Colon (tissue), 2 donors: ENCODE measurements around the gene STK32C.
"Not testable (repeated sequence)": the region's sequence is repeated elsewhere in the genome, so short reads cannot be mapped to it uniquely, and the experiment has no call there.

ENCODE experiments used
- FAIRE-seq: peaks from 2 replicates; lab custom pipeline; 2012; peaks lifted over from hg19 to GRCh38; lab: Jason Lieb, UNC
- donor health status: control.
- donor health status: control.

Gene STK32C

DNA sequence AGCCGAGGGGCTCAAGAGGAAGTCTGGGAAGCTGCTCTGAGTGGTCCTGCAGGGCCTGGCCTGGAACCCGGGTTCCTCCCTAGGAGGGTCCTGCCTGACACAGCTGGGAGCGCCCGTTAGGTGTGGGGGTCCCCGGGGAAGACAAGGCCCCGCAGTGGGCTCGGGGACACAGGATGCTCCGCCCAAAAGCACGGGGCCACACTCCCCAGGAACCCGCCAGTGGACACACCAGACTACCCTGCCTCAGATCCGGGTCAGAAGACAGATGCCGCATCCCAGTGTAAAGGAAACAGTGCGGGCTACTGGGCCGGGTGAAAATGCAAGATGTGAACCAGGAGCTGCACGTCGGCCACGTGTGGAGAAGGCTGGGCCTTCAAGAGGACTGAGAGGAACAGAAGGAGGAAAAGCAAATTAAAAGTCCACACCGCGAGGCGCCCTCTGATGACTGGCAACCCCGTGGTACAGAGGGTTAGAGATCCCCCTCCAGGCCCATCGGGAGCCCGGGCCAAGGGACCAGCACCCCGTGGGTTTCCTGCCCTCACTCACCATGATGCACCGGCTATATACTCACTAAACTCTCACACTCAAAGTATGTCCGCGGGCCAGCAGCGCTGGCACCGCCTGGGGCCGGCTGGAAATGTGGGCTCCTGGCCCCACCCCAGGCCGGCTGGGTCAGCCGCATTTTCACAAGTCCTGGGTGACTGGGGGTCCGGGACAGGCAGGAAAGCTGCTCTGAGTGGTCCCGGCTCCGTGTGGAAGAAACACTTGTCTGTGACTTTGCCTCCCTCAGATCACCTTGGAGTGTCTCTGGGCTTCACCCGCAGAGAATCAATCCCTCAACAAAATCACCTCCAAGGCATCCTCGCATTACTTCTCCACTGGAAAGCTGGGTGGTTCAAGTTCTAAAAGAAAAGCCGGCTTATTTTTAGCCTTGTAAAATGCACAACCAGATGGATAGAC is 6.1 kb downstream of the STK32C start:
- no peak for FAIRE-seq

DNA sequence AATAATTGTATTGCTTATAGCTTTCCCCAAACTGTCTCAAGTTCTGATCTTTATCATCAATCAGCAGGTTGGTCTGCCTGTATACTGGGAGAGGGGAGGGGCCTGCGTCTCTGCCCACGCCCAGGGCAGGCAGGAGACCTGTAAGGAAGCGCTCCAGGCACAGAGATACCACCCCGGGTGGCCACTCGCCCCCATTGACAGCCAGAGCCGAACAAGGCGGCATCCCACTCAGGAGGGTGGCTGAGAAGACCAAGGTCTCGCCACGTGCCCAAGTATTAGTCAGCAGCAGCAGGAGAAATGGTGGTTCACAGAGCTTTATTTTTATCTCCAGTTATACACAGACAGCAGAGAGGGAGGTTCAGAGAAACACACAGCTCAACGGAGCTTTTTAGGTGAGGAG is 7.2 kb downstream of the STK32C start:
- FAIRE-seq = no peak

- no peak for FAIRE-seq
These were observed 8.1 kb downstream of the STK32C start for GRCh38 chr10:132299371-132300336.

GRCh38 chr10:132298038-132298881 is 9.5 kb downstream of the STK32C start:
- no peak for FAIRE-seq

GRCh38 chr10:132297526-132297925 is 10.2 kb downstream of the STK32C start:
- FAIRE-seq = no peak

DNA sequence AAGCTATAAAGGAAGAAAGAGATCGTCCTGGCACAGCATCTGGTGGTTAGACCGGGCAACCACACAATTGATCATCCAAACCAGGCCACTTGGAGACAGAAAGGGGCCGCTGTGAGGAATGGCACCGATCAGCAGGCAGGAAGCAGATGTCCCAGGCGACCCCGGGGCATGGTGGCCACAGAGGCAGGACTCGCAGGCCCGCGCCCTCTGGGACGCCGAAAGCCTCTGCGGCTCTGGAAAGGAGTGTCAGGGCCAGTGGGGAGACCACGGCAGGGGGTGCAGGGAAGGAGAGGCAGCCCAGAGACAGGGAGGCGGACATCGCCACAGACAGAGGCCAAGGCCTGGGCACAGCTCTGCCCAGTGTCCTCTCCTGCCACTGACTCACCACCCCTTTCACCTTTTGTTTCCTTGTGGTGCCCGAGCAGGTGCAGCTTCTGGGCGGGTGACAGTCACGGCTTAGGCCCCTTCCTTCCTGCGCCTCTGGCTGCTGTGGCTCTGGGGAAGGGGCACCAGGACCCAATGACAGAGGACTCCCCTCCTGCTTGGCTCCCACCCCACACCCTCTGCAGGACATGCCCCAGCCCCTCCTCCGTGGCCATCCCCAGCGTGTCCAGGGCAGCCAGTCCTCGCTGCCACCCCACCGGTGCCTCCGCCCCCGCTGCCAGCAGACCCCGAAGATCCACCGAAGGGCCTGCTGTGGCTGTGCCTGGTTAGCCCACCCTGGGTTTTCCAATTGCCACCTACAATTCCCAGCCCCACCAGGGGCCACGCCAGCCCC is 10.9 kb downstream of the STK32C start:
- FAIRE-seq = no peak

GRCh38 chr10:132295481-132295880 is 12.3 kb downstream of the STK32C start:
- not testable (repeated sequence) for FAIRE-seq

- no peak for FAIRE-seq
These were observed 13.0 kb downstream of the STK32C start for GRCh38 chr10:132294561-132295318.

DNA sequence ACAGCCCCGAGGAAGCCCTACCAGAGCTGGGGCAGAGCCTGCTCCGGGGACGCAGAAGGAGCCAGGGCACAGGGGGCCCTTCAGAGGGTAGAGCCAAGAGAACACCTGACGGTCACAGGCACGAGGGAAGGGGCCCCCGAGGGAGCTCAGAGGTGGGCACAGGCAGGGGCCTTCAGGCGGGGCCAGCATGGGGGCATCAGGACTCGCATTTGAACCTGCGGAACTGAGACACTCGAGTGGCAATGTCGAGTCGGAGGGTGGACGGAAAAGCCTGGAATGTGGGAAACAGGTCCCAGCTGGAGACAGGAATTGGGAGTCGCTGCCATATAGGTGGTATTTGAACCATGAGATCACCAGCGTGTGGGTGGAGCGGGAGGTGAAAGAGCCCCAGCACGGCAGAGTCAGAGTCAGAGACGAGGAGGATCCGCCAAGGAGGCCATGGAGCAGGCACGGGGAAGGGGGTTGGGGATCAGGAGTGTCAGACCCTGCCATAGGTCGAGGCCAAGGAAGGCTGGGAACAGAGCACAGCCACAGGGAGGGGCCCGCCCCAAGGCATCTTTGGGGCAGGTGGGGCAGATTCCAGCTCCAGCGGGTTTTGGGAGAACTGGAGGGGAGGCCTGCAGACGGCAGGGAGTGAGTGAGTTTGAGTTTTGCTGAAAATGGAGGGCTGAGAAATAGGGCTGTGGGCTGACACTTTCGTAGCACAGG is 13.8 kb downstream of the STK32C start:
- no peak for FAIRE-seq

DNA sequence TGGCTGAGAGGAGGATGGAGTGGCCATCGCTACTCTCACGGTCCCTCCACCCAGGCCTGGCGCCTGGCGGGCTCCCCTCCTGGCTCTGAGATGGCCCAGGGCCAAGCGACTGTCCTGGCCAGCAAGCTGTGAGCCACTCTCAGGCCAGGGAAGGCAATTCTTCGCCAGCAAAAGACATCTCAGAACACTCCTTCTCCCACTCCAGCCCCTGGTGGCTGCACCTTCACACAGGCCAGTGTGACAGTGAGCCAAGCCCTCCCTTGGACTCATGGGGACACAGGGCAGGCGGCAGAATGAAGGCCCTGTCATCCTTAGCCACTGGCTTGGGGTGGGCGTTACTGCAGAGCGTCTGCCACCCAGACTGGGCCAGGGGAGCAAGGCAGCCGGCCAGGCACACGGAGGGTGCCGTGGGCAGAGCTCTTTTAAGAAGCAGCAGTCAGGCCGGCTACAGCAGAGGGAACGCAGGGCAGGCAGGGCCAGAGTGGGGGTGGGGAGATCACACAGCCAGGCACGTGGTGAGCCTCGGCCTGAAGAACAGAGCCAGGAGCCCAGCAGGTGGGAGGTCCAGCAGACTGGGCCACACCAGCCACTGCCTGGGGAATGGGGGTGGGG is 14.4 kb downstream of the STK32C start:
- no peak for FAIRE-seq

DNA sequence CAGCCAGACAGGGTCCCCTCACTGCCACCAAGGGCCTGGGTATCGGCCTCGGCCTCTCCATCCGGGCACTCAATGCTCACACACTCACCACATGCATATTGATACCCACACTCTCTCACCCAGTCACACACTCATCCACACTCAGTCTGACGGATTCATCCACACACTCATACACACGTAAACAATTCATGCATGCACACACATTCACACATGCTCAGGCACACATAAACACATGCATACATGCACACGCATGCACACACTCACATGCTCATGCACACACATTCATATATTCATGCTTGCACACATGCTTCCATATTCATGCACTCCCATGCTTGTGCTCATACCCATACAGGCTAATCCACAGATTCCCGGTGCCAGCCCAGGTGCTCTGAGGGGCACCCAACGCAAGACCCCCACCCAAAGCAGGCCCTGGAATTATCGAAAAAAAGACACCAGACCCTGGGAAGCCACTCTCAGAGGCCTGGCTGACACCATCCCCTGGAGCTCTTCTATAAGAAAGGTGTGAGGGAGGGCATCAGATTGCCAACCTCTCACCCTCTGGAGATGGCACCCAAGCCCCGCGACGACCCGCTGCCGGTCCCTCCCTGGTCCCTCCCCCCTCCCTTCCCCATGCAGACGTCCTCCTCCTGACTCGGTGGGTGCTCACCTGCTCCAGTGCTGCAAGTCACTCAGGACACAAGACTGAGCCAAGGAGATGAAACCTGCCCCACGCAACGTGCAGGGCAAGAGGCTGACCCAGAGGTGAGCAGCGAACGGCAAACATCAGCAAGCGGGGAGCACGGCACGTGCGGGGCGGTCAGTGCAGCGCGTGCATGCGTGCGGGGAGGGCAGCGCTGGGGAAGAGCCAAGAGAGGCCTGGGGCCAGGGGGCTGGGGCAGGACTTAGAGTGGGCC is 15.2 kb downstream of the STK32C start:
- no peak for FAIRE-seq

GRCh38 chr10:132291826-132292225 is 15.9 kb downstream of the STK32C start:
- FAIRE-seq = no peak

- FAIRE-seq = no peak
These were observed 17.1 kb downstream of the STK32C start for GRCh38 chr10:132290631-132291030.

GRCh38 chr10:132289439-132289838 is 18.3 kb downstream of the STK32C start:
- no peak for FAIRE-seq

DNA sequence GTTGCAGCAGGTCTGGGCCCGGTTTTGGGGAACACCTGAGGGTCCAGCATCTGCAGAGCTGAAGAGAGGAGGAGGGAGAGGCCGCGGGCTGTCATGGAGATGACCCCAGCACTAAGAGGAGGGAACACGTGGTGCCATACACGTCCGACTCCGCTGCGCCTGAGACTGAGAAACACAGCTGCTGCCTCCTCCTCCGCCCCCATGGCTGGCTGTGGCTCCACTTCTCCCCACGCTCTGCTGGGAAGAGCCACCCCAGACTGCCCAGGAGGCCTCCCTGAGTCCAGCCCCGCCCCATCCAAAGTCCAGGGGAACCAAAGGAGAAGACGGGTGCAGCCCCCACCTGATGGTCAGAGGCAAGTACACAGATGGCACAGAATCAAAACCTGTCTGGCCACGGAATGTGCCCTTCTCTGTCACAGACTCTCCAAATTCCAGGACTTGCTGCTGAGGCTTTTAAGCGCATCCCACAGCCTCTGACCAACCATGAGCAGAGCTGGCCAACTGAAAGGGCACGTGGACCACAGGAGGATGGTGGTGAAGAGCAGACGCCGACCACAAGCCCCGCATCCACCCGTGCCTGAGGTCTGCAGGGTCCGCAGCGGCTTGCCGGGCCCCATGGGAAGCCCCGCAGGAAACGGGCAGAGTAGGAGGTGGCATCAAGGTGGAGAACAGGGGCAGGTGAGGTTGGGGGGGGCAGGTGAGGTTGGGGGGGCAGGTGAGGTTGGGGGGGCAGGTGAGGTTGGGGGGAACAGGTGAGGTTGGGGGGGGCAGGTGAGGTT is 24.0 kb downstream of the STK32C start:
- no peak for FAIRE-seq

DNA sequence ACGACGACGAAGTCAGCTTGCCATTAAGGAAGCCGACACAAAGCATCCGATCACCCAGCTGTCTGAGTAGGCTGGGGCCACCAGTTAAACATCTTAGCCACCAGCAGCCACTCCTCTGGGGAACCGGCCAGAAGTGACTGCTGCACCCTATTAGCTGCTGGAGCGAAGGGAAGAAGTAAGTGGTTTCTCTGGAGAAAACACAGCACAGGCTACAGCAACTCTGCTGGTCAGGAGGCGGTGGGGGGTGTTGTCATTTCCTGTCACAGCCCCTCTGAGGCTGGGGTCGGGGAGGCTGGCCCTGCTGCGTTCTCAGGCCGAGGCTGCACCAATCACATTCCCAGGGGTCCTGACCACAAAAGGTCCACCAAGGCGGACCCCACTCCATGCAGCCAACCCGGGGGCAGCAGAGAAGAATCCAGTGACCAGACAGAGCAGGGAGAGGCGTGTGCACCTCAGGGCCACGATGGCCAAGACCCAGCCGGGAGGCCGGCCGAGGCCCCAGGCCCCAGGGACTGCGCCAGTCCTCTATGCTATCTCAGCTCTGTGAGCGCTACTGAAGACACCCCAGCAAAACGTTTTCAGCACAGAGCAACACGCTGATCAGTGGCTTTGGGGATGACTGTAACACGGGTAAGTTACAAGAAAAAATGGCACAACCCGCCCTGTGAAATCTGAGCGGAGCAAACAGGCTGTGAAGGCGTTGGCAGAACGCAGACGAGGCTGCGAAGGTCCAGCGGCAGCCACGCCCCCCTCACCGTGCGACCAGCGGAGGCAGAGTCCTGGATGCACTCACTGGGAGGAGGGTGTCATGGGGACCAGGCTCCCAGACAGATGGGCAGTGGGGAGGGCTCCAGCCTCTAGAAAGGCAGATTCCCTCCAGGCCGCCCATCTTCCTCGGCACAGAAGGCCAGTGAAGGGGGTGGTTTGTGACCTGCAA is 24.8 kb downstream of the STK32C start:
- no peak for FAIRE-seq
